Activated B cell treated with CpG ODN at 0.5 μM for 24 hours (primary cell): ENCODE results near the gene KCNJ15. TPM values are rescaled to one million over a fixed set of nuclear protein-coding genes. Genes with fewer than 3 reads are reported as not detected.

Source experiments
- ATAC-seq: fragments of 200-7000 bp; cut with Tn5 transposase; one replicate; pipeline ENCODE4 v1.10.0; 2021; ENCODE audit warnings: low read depth, mild to moderate bottlenecking, moderate library complexity
- CTCF ChIA-PET: fragments of 350-600 bp; sonication (Branson Sonifier 250); formaldehyde crosslinking; loops from one replicate; lab custom pipeline; 2021; ENCODE audit warnings: antibody characterized with exemption; lab: Charles Lee
- POLR2A ChIA-PET: fragments of 350-600 bp; sonication (Branson Sonifier 250); formaldehyde crosslinking; loops from one replicate; lab custom pipeline; 2021; ENCODE audit warnings: antibody characterized with exemption; lab: Charles Lee
- DNase-seq: peaks from one replicate; pipeline ENCODE4 v3.0.0; 2022
- H3K27ac Mint-ChIP-seq: one replicate; pipeline ENCODE4 v1.8.0; 2020; ENCODE audit warnings: mixed read lengths
- H3K27me3 Mint-ChIP-seq: one replicate; pipeline ENCODE4 v1.8.0; 2021; ENCODE audit warnings: mixed read lengths
- H3K36me3 Mint-ChIP-seq: one replicate; pipeline ENCODE4 v1.8.0; 2021; ENCODE audit warnings: low read depth, mixed read lengths
- H3K4me1 Mint-ChIP-seq: one replicate; pipeline ENCODE4 v1.8.0; 2021; ENCODE audit warnings: mixed read lengths
- H3K4me3 Mint-ChIP-seq: one replicate; pipeline ENCODE4 v1.8.0; 2020; ENCODE audit warnings: mild to moderate bottlenecking, mixed read lengths
- H3K9me3 Mint-ChIP-seq: one replicate; pipeline ENCODE4 v1.8.0; 2020; ENCODE audit warnings: mixed read lengths
- CTCF ChIP-seq: fragments of 200-600 bp; IDR thresholded peaks from one replicate; pipeline ENCODE4 v1.8.0; 2022; ENCODE audit warnings: antibody characterized with exemption, mild to moderate bottlenecking
- intact Hi-C: fragments of 100-400 bp; cut with micrococcal nuclease; formaldehyde crosslinking; loops from one replicate; pipeline ENCODE4 v1.15.1; 2024
- total RNA-seq: library from RNA; stranded (reverse); gene quantifications from 2 replicates; pipeline ENCODE4 v1.2.3, GENCODE V29; 2022

The KCNJ15 gene
- total RNA-seq, 1 donor from 2014 or later: not detected

- no peak for TF ChIP-seq CTCF
- no peak overlapping the region for H3K27ac Mint-ChIP-seq
- POLR2A ChIA-PET: no interaction called here
- no peaks in the 10 kb centered on the region for H3K4me1 Mint-ChIP-seq
- no peak overlapping the region for H3K4me3 Mint-ChIP-seq
- CTCF ChIA-PET: no interaction called here
- no peak for DNase-seq
- H3K27me3 Mint-ChIP-seq: no peaks in the 10 kb centered on the region
- intact Hi-C loops: no loop called here
- ATAC-seq: no peak
- no peaks in the 10 kb centered on the region for H3K9me3 Mint-ChIP-seq
- H3K36me3 Mint-ChIP-seq: no peaks in the 10 kb centered on the region
Measured at GRCh38 chr21:38263493-38263892, 6.7 kb downstream of the KCNJ15 start.

- no peaks in the 10 kb centered on the region for H3K36me3 Mint-ChIP-seq
Measured at GRCh38 chr21:38264571-38264970, 7.8 kb downstream of the KCNJ15 start.

DNA sequence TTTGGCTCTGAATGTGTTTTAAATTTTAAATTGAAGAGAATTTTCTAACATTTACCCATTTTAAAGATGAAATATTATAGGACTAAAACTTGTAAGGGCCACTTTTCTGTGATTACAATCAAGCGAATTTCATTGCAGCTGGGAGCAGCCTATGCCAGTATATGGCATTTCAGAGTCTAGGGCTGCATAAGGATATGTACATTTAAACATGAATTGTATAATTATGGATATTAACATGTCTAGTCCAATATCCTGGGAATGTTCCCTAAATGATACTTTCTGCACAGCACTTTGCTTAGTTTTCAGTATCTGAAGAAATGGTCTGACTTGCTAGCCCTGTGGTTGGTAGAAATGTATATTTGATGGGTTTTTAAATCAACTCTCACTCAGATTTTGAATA, 8.4 kb downstream of the KCNJ15 start:
- ATAC-seq (no peak), DNase-seq (no peak)
- H3K27ac Mint-ChIP-seq: no peak overlapping the region
- H3K4me1 Mint-ChIP-seq: no peaks in the 10 kb centered on the region
- no peaks in the 10 kb centered on the region for H3K27me3 Mint-ChIP-seq
- intact Hi-C loops: no loop called here
- CTCF ChIA-PET: no interaction called here
- no peak for TF ChIP-seq CTCF
- H3K4me3 Mint-ChIP-seq: no peak overlapping the region
- POLR2A ChIA-PET: no interaction called here
- H3K36me3 Mint-ChIP-seq: no peaks in the 10 kb centered on the region
- no peaks in the 10 kb centered on the region for H3K9me3 Mint-ChIP-seq

More at GRCh38 chr21:38264571-38264970, 7.8 kb downstream of the KCNJ15 start:
- H3K27ac Mint-ChIP-seq: no peak overlapping the region
- ChIA-PET POLR2A (no interaction called here), CTCF (no interaction called here)
- H3K4me1 Mint-ChIP-seq: no peaks in the 10 kb centered on the region
- DNase-seq (no peak), ATAC-seq (no peak)
- H3K9me3 Mint-ChIP-seq: no peaks in the 10 kb centered on the region
- H3K27me3 Mint-ChIP-seq: no peaks in the 10 kb centered on the region
- intact Hi-C loops: no loop called here
- no peak overlapping the region for H3K4me3 Mint-ChIP-seq
- TF ChIP-seq CTCF: no peak

GRCh38 chr21:38266732-38267131, 9.9 kb downstream of the KCNJ15 start:
- Mint-ChIP-seq H3K4me1 (no peaks in the 10 kb centered on the region), H3K27ac (no peak overlapping the region), H3K36me3 (no peaks in the 10 kb centered on the region), H3K27me3 (no peaks in the 10 kb centered on the region), H3K4me3 (no peak overlapping the region), H3K9me3 (no peaks in the 10 kb centered on the region)
- intact Hi-C loops: no loop called here
- CTCF ChIA-PET: no interaction called here
- POLR2A ChIA-PET: no interaction called here
- TF ChIP-seq CTCF: no peak
- ATAC-seq: no peak
- no peak for DNase-seq

- intact Hi-C loops: no loop called here
- ChIA-PET CTCF (no interaction called here), POLR2A (no interaction called here)
- Mint-ChIP-seq H3K9me3 (no peaks in the 10 kb centered on the region), H3K4me1 (no peaks in the 10 kb centered on the region), H3K36me3 (no peaks in the 10 kb centered on the region), H3K4me3 (no peak overlapping the region), H3K27ac (no peak overlapping the region), H3K27me3 (no peaks in the 10 kb centered on the region)
- DNase-seq (no peak), ATAC-seq (no peak)
- no peak for TF ChIP-seq CTCF
Measured at GRCh38 chr21:38267136-38267755, 10.5 kb downstream of the KCNJ15 start.
